ENCODE measurements around the gene C2CD2.

DNA sequence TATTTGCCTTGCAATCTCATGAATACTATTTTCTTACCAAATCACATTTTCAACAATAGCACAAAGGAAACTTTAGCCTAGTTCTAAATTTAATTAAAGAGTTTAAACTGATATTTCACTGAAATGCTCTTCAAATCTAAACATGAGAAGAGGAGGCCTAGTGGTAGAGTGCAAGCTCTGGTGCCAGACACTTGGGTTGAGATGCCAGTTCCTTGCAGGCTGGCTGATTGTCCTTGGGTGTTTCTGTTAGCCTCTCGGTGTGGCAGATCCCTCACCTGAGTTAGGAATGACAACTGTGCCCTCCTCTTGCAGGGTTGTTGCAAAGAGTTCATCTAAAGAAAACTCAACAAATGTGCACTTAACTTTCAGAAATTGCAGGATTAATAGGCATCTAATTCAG is 43.8 kb upstream of the C2CD2 start:
- TF ChIP-seq, protein P1, sequence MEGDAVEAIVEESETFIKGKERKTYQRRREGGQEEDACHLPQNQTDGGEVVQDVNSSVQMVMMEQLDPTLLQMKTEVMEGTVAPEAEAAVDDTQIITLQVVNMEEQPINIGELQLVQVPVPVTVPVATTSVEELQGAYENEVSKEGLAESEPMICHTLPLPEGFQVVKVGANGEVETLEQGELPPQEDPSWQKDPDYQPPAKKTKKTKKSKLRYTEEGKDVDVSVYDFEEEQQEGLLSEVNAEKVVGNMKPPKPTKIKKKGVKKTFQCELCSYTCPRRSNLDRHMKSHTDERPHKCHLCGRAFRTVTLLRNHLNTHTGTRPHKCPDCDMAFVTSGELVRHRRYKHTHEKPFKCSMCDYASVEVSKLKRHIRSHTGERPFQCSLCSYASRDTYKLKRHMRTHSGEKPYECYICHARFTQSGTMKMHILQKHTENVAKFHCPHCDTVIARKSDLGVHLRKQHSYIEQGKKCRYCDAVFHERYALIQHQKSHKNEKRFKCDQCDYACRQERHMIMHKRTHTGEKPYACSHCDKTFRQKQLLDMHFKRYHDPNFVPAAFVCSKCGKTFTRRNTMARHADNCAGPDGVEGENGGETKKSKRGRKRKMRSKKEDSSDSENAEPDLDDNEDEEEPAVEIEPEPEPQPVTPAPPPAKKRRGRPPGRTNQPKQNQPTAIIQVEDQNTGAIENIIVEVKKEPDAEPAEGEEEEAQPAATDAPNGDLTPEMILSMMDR (IDR thresholded peaks at IDR 0.05): no peak
- no peak for TF ChIP-seq POLR2A (IDR thresholded peaks at IDR 0.05)

Data from prostate gland (tissue), 2 donors.